DOHH2 (cell line): ENCODE results near the gene PRAMEF6.
"Not testable (repeated sequence)": the region's sequence is repeated elsewhere in the genome, so short reads cannot be mapped to it uniquely, and the experiment has no call there.

Source experiments
- CTCF ChIP-seq: fragments of 200-600 bp; sonication (generic); IDR thresholded peaks from one replicate; pipeline ENCODE4 v1.5.1; 2014; ENCODE audit warnings: antibody characterized with exemption, mild to moderate bottlenecking, low read depth, low read length; ENCODE audit not compliant: poor library complexity, severe bottlenecking
- EZH2phosphoT487 ChIP-seq: fragments of 200-600 bp; sonication (generic); IDR thresholded peaks from 2 replicates; pipeline ENCODE4 v1.6.1; 2017; ENCODE audit warnings: borderline replicate concordance, mild to moderate bottlenecking, antibody characterized with exemption, low read length, moderate library complexity, mixed read lengths

DNA sequence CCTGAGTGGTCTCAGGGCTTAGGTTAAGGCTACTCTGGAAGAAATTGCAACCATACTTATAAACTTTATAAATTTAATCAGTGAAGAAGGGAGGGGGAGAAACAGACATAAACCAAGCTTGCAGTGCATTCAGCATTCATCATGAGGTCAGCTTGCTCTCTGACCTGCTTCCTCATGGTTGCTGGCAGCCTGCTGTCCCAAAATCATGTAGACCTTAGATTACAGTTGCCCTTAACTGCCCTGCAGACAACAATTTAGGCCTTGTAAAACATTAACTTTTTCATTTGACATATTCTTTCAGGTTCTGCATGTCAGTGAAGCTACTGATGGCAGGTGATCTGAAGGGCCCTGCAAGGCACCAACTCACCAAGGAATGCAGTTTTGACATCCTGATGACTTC, 48.2 kb downstream of the PRAMEF6 start:
- not testable (repeated sequence) for TF ChIP-seq CTCF, EZH2phosphoT487
